ENCODE measurements around the gene RIMS4. TPM values are rescaled to one million over a fixed set of nuclear protein-coding genes. Genes with fewer than 3 reads are reported as not detected.
"Not testable (repeated sequence)": the region's sequence is repeated elsewhere in the genome, so short reads cannot be mapped to it uniquely, and the experiment has no call there.

The RIMS4 gene
- total RNA-seq, 1 experiment from 2014 or later, result 2.7 TPM

- Histone ChIP-seq H3K36me3 (replicated peaks; ENCODE audit: control insufficient read depth, insufficient read depth, low read length) (no peaks in the 10 kb centered on the region), H3K4me3 (ENCODE audit: insufficient read depth, low read depth, low read length) (no peak overlapping the region), H3K27me3 (ENCODE audit: control insufficient read depth, insufficient read depth, low read length) (no peaks in the 10 kb centered on the region)
- no peak for DNase-seq
Measured at GRCh38 chr20:44837946-44838345, 27.6 kb upstream of the RIMS4 start.

GRCh38 chr20:44836601-44837120 is 26.3 kb upstream of the RIMS4 start:
- Histone ChIP-seq H3K27me3 (ENCODE audit: control insufficient read depth, insufficient read depth, low read length) (no peaks in the 10 kb centered on the region; the same call in 1 of the 2 replicates), H3K36me3 (replicated peaks; ENCODE audit: control insufficient read depth, insufficient read depth, low read length) (no peaks in the 10 kb centered on the region), H3K4me3 (ENCODE audit: insufficient read depth, low read depth, low read length) (no peak overlapping the region)
- no peak for DNase-seq

GRCh38 chr20:44835661-44836221 is 25.4 kb upstream of the RIMS4 start:
- no peaks in the 10 kb centered on the region for H3K36me3 ChIP-seq (replicated peaks; ENCODE audit: control insufficient read depth, insufficient read depth, low read length)
- no peak for DNase-seq
- H3K4me3 ChIP-seq (ENCODE audit: insufficient read depth, low read depth, low read length), result no peak overlapping the region
- no peaks in the 10 kb centered on the region; the same call in 1 of the 2 replicates for H3K27me3 ChIP-seq (ENCODE audit: control insufficient read depth, insufficient read depth, low read length)

- DNase-seq, result no peak
- Histone ChIP-seq H3K36me3 (replicated peaks; ENCODE audit: control insufficient read depth, insufficient read depth, low read length) (no peaks in the 10 kb centered on the region), H3K4me3 (ENCODE audit: insufficient read depth, low read depth, low read length) (no peak overlapping the region), H3K27me3 (ENCODE audit: control insufficient read depth, insufficient read depth, low read length) (no peaks in the 10 kb centered on the region; the same call in 1 of the 2 replicates)
Measured at GRCh38 chr20:44835116-44835515, 24.8 kb upstream of the RIMS4 start.

- H3K27me3 ChIP-seq (ENCODE audit: control insufficient read depth, insufficient read depth, low read length), result no peaks in the 10 kb centered on the region; the same call in 1 of the 2 replicates
- no peak overlapping the region for H3K4me3 ChIP-seq (ENCODE audit: insufficient read depth, low read depth, low read length)
- DNase-seq, result no peak
- H3K36me3 ChIP-seq (replicated peaks; ENCODE audit: control insufficient read depth, insufficient read depth, low read length), result no peaks in the 10 kb centered on the region
Measured at GRCh38 chr20:44834693-44835092, 24.3 kb upstream of the RIMS4 start.

- H3K36me3 ChIP-seq (replicated peaks; ENCODE audit: control insufficient read depth, insufficient read depth, low read length), result no peaks in the 10 kb centered on the region
- no peak overlapping the region for H3K4me3 ChIP-seq (ENCODE audit: insufficient read depth, low read depth, low read length)
- no peak for DNase-seq
- no peaks in the 10 kb centered on the region; the same call in 1 of the 2 replicates for H3K27me3 ChIP-seq (ENCODE audit: control insufficient read depth, insufficient read depth, low read length)
Measured at GRCh38 chr20:44833437-44833836, 23.1 kb upstream of the RIMS4 start.

GRCh38 chr20:44832724-44833123 is 22.4 kb upstream of the RIMS4 start:
- no peaks in the 10 kb centered on the region; the same call in 1 of the 2 replicates for H3K27me3 ChIP-seq (ENCODE audit: control insufficient read depth, insufficient read depth, low read length)
- H3K4me3 ChIP-seq (ENCODE audit: insufficient read depth, low read depth, low read length), result no peak overlapping the region
- no peaks in the 10 kb centered on the region for H3K36me3 ChIP-seq (replicated peaks; ENCODE audit: control insufficient read depth, insufficient read depth, low read length)
- DNase-seq, result no peak

GRCh38 chr20:44830995-44831394 is 20.6 kb upstream of the RIMS4 start:
- Histone ChIP-seq H3K27me3 (ENCODE audit: control insufficient read depth, insufficient read depth, low read length) (no peaks in the 10 kb centered on the region; the same call in 1 of the 2 replicates), H3K36me3 (replicated peaks; ENCODE audit: control insufficient read depth, insufficient read depth, low read length) (no peaks in the 10 kb centered on the region)
- no peak for DNase-seq

GRCh38 chr20:44830523-44830922 is 20.2 kb upstream of the RIMS4 start:
- no peaks in the 10 kb centered on the region; the same call in 1 of the 2 replicates for H3K27me3 ChIP-seq (ENCODE audit: control insufficient read depth, insufficient read depth, low read length)

More at GRCh38 chr20:44830995-44831394, 20.6 kb upstream of the RIMS4 start:
- H3K4me3 ChIP-seq (ENCODE audit: insufficient read depth, low read depth, low read length), result no peak overlapping the region

GRCh38 chr20:44829688-44830087 is 19.3 kb upstream of the RIMS4 start:
- H3K27me3 ChIP-seq (ENCODE audit: control insufficient read depth, insufficient read depth, low read length), result no peaks in the 10 kb centered on the region; the same call in 1 of the 2 replicates
- H3K36me3 ChIP-seq (replicated peaks; ENCODE audit: control insufficient read depth, insufficient read depth, low read length), result no peaks in the 10 kb centered on the region

More at GRCh38 chr20:44830523-44830922, 20.2 kb upstream of the RIMS4 start:
- no peak overlapping the region for H3K4me3 ChIP-seq (ENCODE audit: insufficient read depth, low read depth, low read length)
- no peaks in the 10 kb centered on the region for H3K36me3 ChIP-seq (replicated peaks; ENCODE audit: control insufficient read depth, insufficient read depth, low read length)
- DNase-seq, result no peak

GRCh38 chr20:44828640-44829039 is 18.3 kb upstream of the RIMS4 start:
- H3K36me3 ChIP-seq (replicated peaks; ENCODE audit: control insufficient read depth, insufficient read depth, low read length), result no peaks in the 10 kb centered on the region
- no peaks in the 10 kb centered on the region; the same call in 1 of the 2 replicates for H3K27me3 ChIP-seq (ENCODE audit: control insufficient read depth, insufficient read depth, low read length)
- H3K4me3 ChIP-seq (ENCODE audit: insufficient read depth, low read depth, low read length), result no peak overlapping the region
- no peak for DNase-seq

More at GRCh38 chr20:44829688-44830087, 19.3 kb upstream of the RIMS4 start:
- no peak for DNase-seq
- no peak overlapping the region for H3K4me3 ChIP-seq (ENCODE audit: insufficient read depth, low read depth, low read length)

- no peak overlapping the region for H3K4me3 ChIP-seq (ENCODE audit: insufficient read depth, low read depth, low read length)
- no peaks in the 10 kb centered on the region for H3K36me3 ChIP-seq (replicated peaks; ENCODE audit: control insufficient read depth, insufficient read depth, low read length)
- no peaks in the 10 kb centered on the region; the same call in 1 of the 2 replicates for H3K27me3 ChIP-seq (ENCODE audit: control insufficient read depth, insufficient read depth, low read length)
- no peak for DNase-seq
Measured at GRCh38 chr20:44827401-44827800, 17.1 kb upstream of the RIMS4 start.

- DNase-seq; H3K27me3 ChIP-seq (ENCODE audit: control insufficient read depth, insufficient read depth, low read length): not testable (repeated sequence)
Measured at GRCh38 chr20:44821576-44821975, 11.2 kb upstream of the RIMS4 start.

GRCh38 chr20:44819936-44820335 is 9.6 kb upstream of the RIMS4 start:
- Histone ChIP-seq H3K36me3 (replicated peaks; ENCODE audit: control insufficient read depth, insufficient read depth, low read length) (no peaks in the 10 kb centered on the region), H3K27me3 (ENCODE audit: control insufficient read depth, insufficient read depth, low read length) (no peaks in the 10 kb centered on the region; the same call in 1 of the 2 replicates), H3K4me3 (ENCODE audit: insufficient read depth, low read depth, low read length) (no peak overlapping the region)
- DNase-seq, result no peak

More at GRCh38 chr20:44821576-44821975, 11.2 kb upstream of the RIMS4 start:
- not testable (repeated sequence) for H3K4me3 ChIP-seq (ENCODE audit: insufficient read depth, low read depth, low read length); H3K36me3 ChIP-seq (replicated peaks; ENCODE audit: control insufficient read depth, insufficient read depth, low read length)

GRCh38 chr20:44817143-44817910 is 7.0 kb upstream of the RIMS4 start:
- no peak for DNase-seq
- Histone ChIP-seq H3K27me3 (ENCODE audit: control insufficient read depth, insufficient read depth, low read length) (peaks cover 4% of the 10 kb centered on the region), H3K36me3 (replicated peaks; ENCODE audit: control insufficient read depth, insufficient read depth, low read length) (no peaks in the 10 kb centered on the region), H3K4me3 (ENCODE audit: insufficient read depth, low read depth, low read length) (no peak overlapping the region)
